NCI-H2227 (cell line): ENCODE data around the gene ETNPPL.

Experiments
- DNase-seq: peaks from one replicate; lab custom pipeline; 2025; ENCODE audit not compliant: unreplicated experiment; lab: John Stamatoyannopoulos, UW

Gene ETNPPL

GRCh38 chr4:108700081-108700757 is 62.6 kb downstream of the ETNPPL start:
- DNase-seq = no peak

GRCh38 chr4:108696160-108696559 is 66.7 kb downstream of the ETNPPL start:
- DNase-seq = no peak

- DNase-seq = no peak
Observed at GRCh38 chr4:108695062-108695461, 67.8 kb downstream of the ETNPPL start.

GRCh38 chr4:108694423-108694822 is 68.4 kb downstream of the ETNPPL start:
- no peak for DNase-seq

- DNase-seq = no peak
Observed at GRCh38 chr4:108693819-108694218, 69.0 kb downstream of the ETNPPL start.

GRCh38 chr4:108693211-108693610 is 69.6 kb downstream of the ETNPPL start:
- no peak for DNase-seq
